HEK293T (cell line): ENCODE data around the gene NTSR1.

ENCODE experiments used
- ARNT ChIP-seq: fragments of 450-650 bp; IDR thresholded peaks from 2 replicates; pipeline ENCODE4 v1.6.1; 2017; ENCODE audit warnings: mild to moderate bottlenecking
- BHLHE40 ChIP-seq: fragments of 450-650 bp; IDR thresholded peaks from 2 replicates; pipeline ENCODE4 v1.6.1; 2016; ENCODE audit warnings: mild to moderate bottlenecking, moderate library complexity, borderline replicate concordance
- CTBP1 ChIP-seq: fragments of 450-650 bp; IDR thresholded peaks from 2 replicates; pipeline ENCODE4 v1.6.1; 2016; ENCODE audit warnings: borderline replicate concordance
- FOXA1 ChIP-seq: fragments of 450-650 bp; IDR thresholded peaks from 2 replicates; pipeline ENCODE4 v1.6.1; 2016; ENCODE audit warnings: mild to moderate bottlenecking
- FOXM1 ChIP-seq: fragments of 450-650 bp; IDR thresholded peaks from 2 replicates; pipeline ENCODE4 v1.6.1; 2017; ENCODE audit warnings: mild to moderate bottlenecking, borderline replicate concordance
- ZNF384 ChIP-seq: fragments of 450-650 bp; IDR thresholded peaks from 2 replicates; pipeline ENCODE4 v1.6.1; 2016

GRCh38 chr20:62795023-62795761 is 86.6 kb downstream of the NTSR1 start:
- TF ChIP-seq ARNT (no peak), CTBP1 (no peak), BHLHE40 (no peak), ZNF384 (no peak), FOXA1 (no peak), FOXM1 (no peak)
